Peyer's patch (tissue), 4 donors: ENCODE data around the gene XIRP2.

Experiments used
- POLR2A ChIP-seq, 2 donors: fragments of 450-650 bp; IDR thresholded peaks; one replicate each; pipeline ENCODE4 v1.5.1; 2017; ENCODE audit warnings: antibody characterized with exemption in 2 of 2, mild to moderate bottlenecking in 2 of 2, moderate library complexity in 2 of 2
- TF ChIP-seq, protein P1 (sequence below), 6 experiments: fragments of 450-650 bp in 4 of 6; fragments of 200-600 bp in 2 of 6; sonication (generic) in 1 of 6; IDR thresholded peaks; one replicate each; pipeline ENCODE4 v1.5.1; 2017 to 2019; ENCODE audit warnings: antibody characterized with exemption in 6 of 6, mild to moderate bottlenecking in 3 of 6, moderate library complexity in 1 of 6

GRCh38 chr2:166994588-166995336 is 106.5 kb downstream of the XIRP2 start:
- TF ChIP-seq, protein P1, sequence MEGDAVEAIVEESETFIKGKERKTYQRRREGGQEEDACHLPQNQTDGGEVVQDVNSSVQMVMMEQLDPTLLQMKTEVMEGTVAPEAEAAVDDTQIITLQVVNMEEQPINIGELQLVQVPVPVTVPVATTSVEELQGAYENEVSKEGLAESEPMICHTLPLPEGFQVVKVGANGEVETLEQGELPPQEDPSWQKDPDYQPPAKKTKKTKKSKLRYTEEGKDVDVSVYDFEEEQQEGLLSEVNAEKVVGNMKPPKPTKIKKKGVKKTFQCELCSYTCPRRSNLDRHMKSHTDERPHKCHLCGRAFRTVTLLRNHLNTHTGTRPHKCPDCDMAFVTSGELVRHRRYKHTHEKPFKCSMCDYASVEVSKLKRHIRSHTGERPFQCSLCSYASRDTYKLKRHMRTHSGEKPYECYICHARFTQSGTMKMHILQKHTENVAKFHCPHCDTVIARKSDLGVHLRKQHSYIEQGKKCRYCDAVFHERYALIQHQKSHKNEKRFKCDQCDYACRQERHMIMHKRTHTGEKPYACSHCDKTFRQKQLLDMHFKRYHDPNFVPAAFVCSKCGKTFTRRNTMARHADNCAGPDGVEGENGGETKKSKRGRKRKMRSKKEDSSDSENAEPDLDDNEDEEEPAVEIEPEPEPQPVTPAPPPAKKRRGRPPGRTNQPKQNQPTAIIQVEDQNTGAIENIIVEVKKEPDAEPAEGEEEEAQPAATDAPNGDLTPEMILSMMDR (IDR thresholded peaks at IDR 0.05): no peak
- no peak for TF ChIP-seq POLR2A (IDR thresholded peaks at IDR 0.05)
